GDM1 (cell line): ENCODE data around the gene C12orf43.

ENCODE experiments used
- DNase-seq: peaks from one replicate; lab custom pipeline; 2025; lab: John Stamatoyannopoulos, UW

Gene C12orf43

DNA sequence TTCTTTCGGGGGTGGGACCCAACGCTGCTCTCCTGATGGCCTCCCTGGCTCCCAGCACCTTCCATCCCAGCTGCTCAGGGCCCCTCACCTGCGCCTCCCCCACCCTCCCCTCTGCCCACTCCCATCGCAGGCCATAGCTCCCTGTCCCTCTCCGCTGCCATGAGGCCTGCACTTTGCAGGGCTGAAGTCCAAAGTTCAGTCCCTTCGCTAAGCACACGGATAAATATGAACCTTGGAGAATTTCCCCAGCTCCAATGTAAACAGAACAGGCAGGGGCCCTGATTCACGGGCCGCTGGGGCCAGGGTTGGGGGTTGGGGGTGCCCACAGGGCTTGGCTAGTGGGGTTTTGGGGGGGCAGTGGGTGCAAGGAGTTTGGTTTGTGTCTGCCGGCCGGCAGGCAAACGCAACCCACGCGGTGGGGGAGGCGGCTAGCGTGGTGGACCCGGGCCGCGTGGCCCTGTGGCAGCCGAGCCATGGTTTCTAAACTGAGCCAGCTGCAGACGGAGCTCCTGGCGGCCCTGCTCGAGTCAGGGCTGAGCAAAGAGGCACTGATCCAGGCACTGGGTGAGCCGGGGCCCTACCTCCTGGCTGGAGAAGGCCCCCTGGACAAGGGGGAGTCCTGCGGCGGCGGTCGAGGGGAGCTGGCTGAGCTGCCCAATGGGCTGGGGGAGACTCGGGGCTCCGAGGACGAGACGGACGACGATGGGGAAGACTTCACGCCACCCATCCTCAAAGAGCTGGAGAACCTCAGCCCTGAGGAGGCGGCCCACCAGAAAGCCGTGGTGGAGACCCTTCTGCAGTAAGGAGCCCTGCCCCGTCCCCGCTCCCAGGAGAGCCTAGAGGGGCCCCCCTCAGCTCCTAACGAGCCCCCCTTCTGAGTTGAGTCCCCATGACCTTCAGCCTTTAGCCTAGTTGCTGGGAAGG, 37.7 kb downstream of the C12orf43 start, which contains the start of gene HNF1A:
Gene HNF1A (plus strand): TSS at position 248 of the 924 bp plus-strand sequence. CDS start 226 bp downstream, at position 474.
- DNase-seq = no peak

DNA sequence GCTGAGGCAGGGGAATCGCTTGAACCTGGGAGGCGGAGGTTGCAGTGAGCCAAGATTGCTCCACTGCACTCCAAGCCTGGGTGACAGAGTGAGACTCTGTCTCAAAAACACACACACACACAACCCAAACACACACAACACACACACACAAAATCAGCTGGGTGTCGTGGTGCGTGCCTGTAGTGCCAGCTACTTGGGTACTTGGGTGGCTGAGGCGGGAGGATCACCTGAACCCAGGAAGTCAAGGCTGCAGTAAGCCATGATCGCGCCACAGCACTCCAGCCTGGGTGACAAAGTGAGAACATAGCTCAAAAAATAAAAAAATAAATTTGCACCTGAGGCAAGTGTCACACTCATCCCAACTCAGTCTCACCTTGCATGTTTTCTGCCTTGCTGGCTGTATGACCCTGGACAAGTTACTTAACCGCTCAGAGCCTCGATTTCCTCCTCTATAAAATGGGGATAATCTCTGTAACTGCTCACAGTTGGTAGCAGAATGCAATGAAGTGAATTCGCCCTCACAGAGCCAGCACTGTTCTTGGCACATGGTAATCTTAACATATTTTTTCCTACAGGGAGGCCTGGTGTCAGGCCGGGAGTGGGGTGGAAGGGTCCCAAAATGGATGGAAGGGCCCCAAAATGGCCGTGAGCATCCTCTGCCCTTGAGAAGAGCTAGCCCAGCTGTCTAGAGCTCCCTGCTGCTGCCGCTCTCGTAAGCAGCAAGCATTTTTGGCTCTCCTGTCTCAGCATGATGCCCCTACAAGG, 38.6 kb downstream of the C12orf43 start:
- DNase-seq = no peak

DNA sequence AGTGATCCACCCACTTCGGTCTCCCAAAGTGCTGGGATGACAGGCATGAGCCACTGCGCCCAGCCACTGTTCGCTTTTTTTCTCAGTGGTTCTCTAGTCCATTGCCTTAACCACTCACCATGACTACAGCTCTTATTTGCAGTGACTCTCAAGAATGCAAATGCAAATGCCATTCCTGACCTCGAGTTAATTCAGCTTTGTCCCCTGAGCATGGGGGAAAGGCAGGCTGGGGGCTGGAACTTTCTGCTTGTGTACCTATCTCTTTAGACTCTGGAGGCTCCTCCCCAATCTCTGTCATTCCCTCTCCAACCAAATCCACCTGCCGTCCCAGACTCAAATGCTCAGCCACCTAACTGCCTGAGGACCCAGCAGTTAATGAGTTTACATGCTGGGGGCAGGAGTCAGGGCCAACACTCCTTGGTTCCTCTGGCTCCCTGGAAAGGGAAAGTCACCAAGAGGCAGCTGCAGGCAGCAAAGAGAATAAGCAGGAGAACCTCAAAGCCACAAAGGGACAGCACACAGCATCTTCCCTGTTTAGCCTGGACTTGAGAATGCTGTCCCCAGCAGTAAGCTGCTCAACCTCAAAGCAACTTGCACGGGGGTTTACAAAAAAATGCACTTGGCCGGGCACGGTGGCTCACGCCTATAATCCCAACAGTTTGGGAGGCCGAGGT, 43.3 kb downstream of the C12orf43 start:
- DNase-seq = no peak

DNA sequence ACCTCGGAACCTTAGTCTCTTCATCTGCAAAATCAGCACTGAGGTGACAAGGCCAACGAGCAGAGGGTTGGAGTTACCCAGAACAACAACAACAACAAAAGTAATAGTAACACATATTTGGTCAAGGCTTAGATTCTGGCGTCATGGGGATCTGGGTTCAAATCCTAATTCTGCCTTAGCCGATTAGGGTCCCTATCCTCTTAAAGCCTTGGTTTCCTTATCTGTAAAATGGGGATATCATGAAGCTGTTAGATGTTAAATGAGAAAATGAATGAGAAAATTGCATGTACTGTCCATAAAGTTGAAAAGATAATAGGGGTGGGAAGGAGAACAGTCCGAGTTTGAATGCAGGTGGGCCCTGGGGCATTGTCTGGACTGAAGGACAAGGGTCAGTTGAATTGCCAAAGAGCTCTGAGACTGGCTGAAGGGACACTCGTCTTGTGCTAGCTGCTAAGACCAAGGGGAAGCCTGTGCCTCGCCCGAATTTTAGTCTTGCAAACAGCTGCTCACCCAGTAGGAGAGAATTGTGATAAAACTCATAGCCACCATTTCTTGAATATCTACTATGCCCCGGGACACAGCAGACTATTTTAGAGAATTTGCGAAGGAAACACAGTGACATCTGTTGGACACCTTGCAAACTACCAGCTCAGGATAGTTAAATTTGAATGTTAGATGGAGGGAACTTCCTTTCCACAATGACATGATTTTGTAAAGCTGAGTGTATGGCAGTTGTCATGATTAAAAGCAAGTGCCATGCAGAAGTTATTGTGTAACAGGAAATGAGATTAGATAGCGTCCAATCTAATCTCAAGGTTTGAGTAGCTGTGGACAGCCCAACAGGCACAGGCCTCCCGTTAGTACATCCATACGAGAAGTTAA, 44.7 kb downstream of the C12orf43 start:
- DNase-seq = peak; percentile 35

DNA sequence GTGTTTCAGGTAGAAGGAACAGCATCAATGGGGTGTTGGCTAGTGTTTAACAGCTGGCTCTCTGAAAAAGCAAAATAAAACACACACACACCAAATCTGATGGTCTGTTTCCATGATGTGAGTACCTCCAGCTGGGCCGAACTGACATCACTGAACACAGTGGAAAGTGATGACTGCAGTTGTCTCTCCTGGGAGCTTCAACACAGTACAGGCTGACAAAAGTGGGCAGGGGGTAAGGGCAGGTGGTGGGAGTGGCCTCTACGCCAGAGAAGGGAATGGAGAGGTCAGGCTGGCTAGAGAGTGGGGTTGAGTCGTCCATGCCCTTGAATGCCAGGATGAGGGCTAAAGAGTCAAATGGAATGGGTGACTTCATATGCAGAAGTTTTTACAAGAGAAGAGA, 46.0 kb downstream of the C12orf43 start:
- DNase-seq = no peak

DNA sequence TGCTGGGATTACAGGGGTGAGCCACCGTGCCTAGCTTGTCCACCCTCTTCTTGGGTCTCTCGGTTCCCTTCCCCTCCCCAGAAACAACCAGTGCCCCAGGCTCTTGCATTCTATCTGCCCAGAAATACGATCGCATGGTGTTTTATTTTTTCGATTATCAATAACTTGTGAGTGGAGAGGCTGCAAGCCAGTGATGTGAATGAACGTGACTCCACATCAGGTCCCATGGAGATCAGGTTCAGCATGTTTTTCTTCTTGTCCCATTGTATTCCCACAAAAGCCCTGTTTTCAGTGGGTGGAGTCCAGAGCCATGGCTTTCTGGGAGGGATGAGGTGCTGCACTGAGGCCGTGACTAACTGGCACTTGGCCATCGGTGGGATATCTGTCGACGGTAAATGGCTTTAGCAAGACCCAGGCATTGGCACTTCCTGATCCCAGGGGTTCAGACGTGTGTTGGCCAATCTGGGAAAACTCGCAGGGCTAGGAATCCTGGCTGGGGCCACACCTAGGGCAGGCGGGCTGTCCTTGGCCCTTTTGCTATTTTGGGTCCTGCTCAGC, 50.7 kb downstream of the C12orf43 start:
- DNase-seq = no peak

DNA sequence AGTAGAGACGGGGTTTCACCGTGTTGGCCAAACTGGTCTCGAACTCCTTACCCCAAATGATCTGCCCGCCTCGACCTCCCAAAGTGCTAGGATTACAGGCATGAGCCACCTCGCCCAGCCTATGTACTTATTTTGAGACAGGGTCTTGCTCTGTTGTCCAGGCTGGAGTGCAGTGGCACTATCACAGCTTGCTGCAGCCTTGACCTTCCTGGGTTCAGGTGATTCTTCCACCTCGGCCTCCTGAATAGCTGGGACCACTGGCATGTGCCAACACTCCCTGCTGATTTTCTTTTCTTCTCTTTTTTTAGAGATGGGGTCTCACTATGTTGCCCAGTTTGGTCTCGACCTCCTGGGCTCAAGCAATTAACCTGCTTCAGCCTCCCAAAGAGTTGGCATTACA, 52.0 kb downstream of the C12orf43 start:
- no peak for DNase-seq

DNA sequence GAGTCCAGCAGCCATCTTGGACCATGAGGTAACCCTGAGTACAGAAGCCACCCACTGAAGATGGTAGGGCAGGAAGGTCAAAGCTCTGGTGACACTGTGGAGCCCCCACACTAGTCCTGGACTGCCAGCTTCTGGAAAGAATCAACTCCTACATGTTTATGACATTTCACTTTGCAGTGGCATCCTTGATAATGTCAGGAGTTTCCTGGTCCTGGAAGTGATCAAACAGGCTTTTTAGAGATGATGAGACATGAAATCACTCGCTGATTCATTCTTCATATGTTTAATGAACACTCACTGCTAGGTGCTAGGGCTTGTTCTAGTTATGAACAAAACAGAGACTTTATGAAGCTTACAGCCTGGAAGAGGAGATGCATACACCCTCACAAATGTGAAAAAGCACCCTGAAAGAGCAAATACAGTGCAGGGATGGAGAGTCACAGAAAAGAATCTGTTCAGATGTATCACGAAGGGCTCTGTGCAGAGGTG, 53.7 kb downstream of the C12orf43 start:
- DNase-seq = no peak

DNA sequence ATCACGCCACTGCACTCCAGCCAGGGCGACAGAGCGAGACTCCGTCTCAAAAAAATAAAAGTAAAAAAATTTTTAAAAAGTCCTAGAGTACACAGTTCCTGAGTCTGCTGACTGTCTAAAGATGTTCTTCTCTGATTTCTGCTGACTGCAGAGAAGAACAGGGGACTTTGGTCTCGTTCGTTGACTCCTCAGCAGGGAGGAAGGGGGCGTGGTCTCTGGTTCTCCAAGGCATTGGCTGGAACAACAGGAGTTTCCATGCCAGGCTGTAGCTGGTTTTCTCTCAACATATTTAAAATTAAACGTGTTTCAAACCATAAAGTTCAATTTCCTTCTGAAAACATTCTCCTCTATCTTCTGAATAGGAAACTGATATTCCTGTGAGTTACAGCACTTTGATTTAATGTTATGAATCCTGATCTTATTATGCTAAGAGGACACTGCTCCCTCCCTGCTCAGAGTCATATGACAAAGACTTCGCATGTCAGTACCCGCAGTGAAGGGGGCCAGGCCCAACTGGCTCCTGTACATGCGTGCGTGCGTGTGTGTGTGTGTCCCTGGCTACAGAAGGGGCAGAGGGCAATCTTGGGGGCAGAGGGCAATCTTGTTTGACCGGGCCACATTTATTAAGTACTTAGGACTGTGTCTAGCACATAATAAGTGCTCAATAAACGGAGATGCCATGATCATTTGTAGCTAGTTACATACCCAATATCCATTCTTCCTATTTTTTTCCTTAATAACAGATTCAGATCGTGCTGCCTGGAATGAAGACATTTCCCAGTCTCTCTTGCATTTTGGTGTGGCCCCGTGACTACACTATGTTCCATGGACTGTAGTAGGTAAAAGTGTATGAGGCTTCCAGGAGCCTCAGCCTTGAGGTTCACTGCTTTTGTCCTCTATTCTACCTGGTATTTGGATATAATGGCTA, 54.4 kb downstream of the C12orf43 start:
- no peak for DNase-seq

DNA sequence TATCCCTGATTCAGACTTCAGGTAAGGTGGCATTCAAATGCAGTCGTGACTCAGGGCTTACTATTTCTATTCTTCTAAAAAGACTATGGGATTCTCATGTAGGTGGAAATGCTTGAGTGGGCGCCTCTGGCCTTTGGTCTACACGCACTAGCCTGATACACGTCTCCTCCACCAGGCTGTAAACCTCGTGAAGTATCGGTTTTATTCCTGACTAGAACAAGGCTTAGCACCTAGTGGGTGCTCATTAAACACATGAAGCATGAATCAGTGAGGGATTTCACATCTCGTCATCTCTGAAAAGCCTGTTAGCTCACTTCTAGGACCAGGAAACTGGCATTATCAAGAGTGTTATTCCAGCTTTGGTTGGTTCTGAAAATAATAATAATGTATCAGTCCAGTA, 55.6 kb downstream of the C12orf43 start:
- DNase-seq = no peak

DNA sequence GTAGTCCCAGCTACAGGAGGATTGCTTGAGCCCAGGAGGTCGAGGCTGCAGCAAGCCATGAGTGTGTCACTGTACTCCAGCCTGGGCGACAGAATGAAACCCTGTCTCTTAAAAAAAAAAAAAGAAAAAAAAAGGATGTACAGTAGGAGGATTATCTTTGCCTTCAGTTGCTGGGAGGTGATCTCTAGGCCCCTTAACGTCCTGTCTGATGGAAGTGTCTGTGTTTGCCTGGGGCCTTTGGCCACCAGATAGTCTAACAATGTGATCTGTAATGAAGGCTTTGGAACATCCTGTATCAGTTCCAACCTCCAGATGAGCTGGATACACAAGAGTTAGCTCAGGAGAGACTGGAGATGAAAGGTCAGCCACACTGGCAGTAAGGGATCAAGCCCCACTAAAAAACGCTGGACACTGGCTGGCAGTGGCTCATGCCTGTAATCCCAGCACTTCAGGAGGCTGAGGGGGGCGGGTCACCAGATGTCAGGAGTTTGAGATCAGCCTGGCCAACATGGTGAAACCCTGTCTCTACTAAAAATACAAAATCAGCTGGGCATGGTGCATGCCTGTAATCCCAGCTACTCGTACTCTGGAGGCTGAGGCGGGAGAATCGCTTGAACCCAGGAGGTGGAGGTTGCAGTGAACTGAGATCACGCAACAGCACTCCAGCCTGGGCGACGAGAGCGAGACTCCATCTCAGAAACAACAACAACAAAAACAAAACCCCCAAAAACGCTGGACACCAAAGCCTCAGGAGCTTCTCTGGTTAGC, 57.0 kb downstream of the C12orf43 start:
- no peak for DNase-seq

DNA sequence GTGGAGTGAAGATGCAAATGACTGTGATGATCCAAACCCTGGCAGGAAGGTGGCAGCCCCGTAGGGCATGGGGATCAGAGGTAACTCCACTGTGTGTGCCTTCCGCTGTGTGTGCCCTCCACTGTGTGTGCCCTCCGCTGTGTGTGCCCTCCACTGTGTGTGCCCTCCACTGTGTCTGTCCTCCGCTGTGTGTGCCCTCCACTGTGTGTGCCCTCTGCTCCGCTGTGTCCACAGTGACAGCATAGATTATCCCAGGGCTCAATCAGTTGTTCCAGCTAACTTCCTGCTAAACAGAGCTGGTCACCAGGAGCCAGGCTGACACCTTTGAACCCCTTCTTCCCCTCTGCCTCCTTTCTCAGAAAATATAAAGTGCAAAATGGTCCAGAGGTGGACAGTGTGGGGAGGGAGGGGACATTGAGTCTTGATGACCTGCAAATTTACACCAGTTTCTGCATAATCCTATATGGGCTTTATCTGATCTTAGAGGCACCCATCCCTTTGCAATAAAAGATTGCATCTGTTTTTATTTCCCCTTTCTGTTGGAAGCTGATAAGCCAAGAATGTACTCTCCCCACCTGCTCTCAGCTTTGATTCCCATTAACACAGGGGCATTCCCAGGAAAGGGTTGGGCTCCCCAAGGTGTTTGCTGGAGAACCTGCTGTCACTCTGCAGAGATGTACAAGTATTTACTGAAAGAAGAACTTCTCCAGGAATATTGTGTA, 59.5 kb downstream of the C12orf43 start:
- no peak for DNase-seq

DNA sequence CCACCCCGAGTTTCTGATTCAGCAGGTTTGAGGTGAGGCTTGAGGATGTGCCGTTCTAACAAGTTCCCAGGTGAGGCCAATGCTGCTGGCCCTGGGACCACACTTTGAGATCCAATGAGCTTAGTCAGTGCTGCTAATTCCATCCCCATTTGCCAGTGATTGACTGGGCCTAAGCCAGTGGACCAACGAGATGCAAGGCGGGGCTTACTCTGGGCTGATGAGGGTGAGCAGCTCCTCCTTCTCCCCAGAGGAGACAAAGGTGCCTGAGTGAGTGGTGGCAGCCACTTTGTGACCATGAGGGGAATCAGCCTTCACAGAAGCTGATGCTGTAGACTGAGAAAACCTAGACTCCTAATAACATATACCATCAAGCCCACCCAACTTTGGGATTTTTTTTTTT, 61.1 kb downstream of the C12orf43 start:
- no peak for DNase-seq

DNA sequence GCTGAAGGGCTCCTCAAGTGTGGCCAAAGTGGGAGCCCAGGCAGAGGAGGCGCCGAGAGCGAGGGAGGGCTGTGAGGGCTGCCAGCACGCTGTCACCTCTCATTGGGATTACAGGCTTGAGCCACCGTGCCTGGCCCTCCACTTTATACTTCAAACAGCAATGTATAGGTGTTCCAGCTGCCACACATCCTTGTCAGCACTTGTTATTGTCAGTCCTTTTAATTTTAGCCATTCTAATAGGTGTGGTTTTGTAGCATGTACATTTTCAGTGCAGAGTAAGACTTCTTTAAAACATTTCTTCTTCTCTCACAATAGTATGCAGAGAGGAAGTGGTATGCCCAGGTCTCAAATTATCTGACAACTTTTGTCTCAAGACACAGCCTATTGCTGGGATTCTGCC, 65.5 kb downstream of the C12orf43 start:
- DNase-seq = no peak
